ENCODE data around the gene CACNA1G. TPM values are rescaled to one million over a fixed set of nuclear protein-coding genes. Genes with fewer than 3 reads are reported as not detected.
A peak's percentile ranks its signal among the peaks of the same experiment; 100 is the strongest.

CACNA1G gene
- total and polyA plus RNA-seq, 2 donors from 2014 or later = 0.06 TPM; not detected in 1

GRCh38 chr17:50641357-50641756 lies 80.8 kb downstream of the CACNA1G start:
- H3K36me3 ChIP-seq (ENCODE audit: control insufficient read depth in 2 of 3, insufficient read depth in 3 of 3, low read length in 3 of 3) = no peaks in the 10 kb centered on the region
- peaks cover 4 to 26% (median 22%) of the 10 kb centered on the region in 3 donors for H3K4me1 ChIP-seq (ENCODE audit: control insufficient read depth in 2 of 3, insufficient read depth in 2 of 3, low read depth in 1 of 3, low read length in 3 of 3)
- no peaks in the 10 kb centered on the region for H3K27me3 ChIP-seq (ENCODE audit: control insufficient read depth, insufficient read depth, low read length)
- DNase-seq = no peak
- no peak for FAIRE-seq
- no peak overlapping the region for H3K9ac ChIP-seq (ENCODE audit: low read length in 3 of 3)
- peak overlapping the region in 1 of 2 donors; percentile 54 for H3K27ac ChIP-seq (ENCODE audit: low read depth in 2 of 2, low read length in 2 of 2)
- no peak for TF ChIP-seq CTCF (IDR thresholded peaks at IDR 0.05; ENCODE audit: borderline replicate concordance, extremely low read depth, insufficient read depth)
- no peaks in the 10 kb centered on the region for H3K9me3 ChIP-seq (ENCODE audit: control insufficient read depth in 2 of 3, insufficient read depth in 1 of 3, low read length in 3 of 3)
- intact Hi-C loops (cut with DNase I) = no loop called here
- no peak overlapping the region for H3K4me3 ChIP-seq (ENCODE audit: low read length in 3 of 3)

- no peaks in the 10 kb centered on the region for H3K9me3 ChIP-seq (ENCODE audit: control insufficient read depth in 2 of 3, insufficient read depth in 1 of 3, low read length in 3 of 3)
- peak in 2 of 5 donors; percentile 35 to 60 for DNase-seq
- peaks cover 4 to 26% (median 22%) of the 10 kb centered on the region in 3 donors for H3K4me1 ChIP-seq (ENCODE audit: control insufficient read depth in 2 of 3, insufficient read depth in 2 of 3, low read depth in 1 of 3, low read length in 3 of 3)
- intact Hi-C loops (cut with DNase I) = no loop called here
- no peak for TF ChIP-seq CTCF (IDR thresholded peaks at IDR 0.05; ENCODE audit: borderline replicate concordance, extremely low read depth, insufficient read depth)
- no peaks in the 10 kb centered on the region for H3K27me3 ChIP-seq (ENCODE audit: control insufficient read depth, insufficient read depth, low read length)
- no peak overlapping the region for H3K4me3 ChIP-seq (ENCODE audit: low read length in 3 of 3)
- H3K36me3 ChIP-seq (ENCODE audit: control insufficient read depth in 2 of 3, insufficient read depth in 3 of 3, low read length in 3 of 3) = no peaks in the 10 kb centered on the region
- H3K27ac ChIP-seq (ENCODE audit: low read depth in 2 of 2, low read length in 2 of 2) = no peak overlapping the region
- H3K9ac ChIP-seq (ENCODE audit: low read length in 3 of 3) = no peak overlapping the region
- FAIRE-seq = no peak
These were observed 81.7 kb downstream of the CACNA1G start for GRCh38 chr17:50642071-50642721.

GRCh38 chr17:50642722-50643656 lies 82.5 kb downstream of the CACNA1G start:
- peak in 2 of 5 donors; percentile 32 to 63 for DNase-seq
- Histone ChIP-seq H3K9me3 (ENCODE audit: control insufficient read depth in 2 of 3, insufficient read depth in 1 of 3, low read length in 3 of 3) (no peaks in the 10 kb centered on the region), H3K9ac (ENCODE audit: low read length in 3 of 3) (no peak overlapping the region), H3K27ac (ENCODE audit: low read depth in 2 of 2, low read length in 2 of 2) (no peak overlapping the region), H3K4me3 (ENCODE audit: low read length in 3 of 3) (no peak overlapping the region), H3K4me1 (ENCODE audit: control insufficient read depth in 2 of 3, insufficient read depth in 2 of 3, low read depth in 1 of 3, low read length in 3 of 3) (peaks cover 4 to 25% (median 22%) of the 10 kb centered on the region in 3 donors), H3K36me3 (ENCODE audit: control insufficient read depth in 2 of 3, insufficient read depth in 3 of 3, low read length in 3 of 3) (no peaks in the 10 kb centered on the region), H3K27me3 (ENCODE audit: control insufficient read depth, insufficient read depth, low read length) (no peaks in the 10 kb centered on the region)
- TF ChIP-seq CTCF (IDR thresholded peaks at IDR 0.05; ENCODE audit: borderline replicate concordance, extremely low read depth, insufficient read depth) = no peak
- no peak for FAIRE-seq
- intact Hi-C loops (cut with DNase I) = no loop called here

Data from kidney (tissue), 14 donors.